ENCODE measurements around the gene MON1B.

Gene MON1B

DNA sequence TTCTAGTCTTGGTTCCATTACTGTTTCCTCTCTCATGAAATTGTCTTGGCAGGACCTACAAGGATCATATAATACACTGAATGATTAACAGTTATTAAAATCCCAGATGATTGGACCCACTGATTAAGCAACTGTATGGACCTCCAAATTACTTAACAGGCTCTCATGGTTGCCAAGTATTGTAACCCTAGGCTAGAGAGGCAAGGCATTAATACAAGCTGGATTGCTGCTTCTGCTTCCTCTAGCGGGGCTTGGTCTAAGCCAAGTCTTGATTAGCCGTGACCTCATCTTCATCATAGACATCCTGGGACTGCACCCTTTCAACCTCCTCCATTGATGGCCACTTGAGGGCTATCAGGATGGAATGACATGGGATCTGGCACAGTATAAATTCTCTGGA lies 55.2 kb downstream of the MON1B start:
- DNase-seq (ENCODE audit: low spot score): no peak

DNA sequence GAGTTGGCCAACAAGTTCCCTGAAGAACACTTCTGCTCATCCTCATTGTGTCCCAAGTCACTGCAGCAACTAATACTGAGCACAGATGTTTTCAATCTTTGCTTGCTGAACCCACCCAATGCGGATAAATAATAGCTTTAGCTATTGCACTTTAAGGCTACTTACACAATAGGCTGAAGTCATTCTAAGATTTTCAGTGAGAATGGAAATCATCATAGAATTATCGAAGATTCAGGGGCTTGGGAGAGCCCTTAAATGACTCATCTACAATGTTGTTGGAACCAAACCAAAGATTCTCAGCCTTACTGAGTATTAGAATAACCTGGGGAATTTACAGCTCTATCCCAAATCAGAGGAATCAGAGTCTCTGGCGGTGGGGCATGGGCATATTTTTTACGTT lies 59.4 kb downstream of the MON1B start:
- no peak for DNase-seq (ENCODE audit: low spot score)

Measured in HuH-7 (cell line).